Psoas muscle (tissue), 8 donors: ENCODE measurements around the gene SLC37A1. TPM values are rescaled to one million over a fixed set of nuclear protein-coding genes. Genes with fewer than 3 reads are reported as not detected.

ENCODE experiments used
- ATAC-seq, 4 donors: fragments of 200-7000 bp; cut with Tn5 transposase; one replicate each; pipeline ENCODE4 v1.9.1; 2020; ENCODE audit warnings: moderate library complexity in 3 of 4, mild to moderate bottlenecking in 2 of 4
- DNase-seq, 2 donors: peaks; one replicate each; pipeline ENCODE4 v3.0.0-alpha.2; 2020
- H3K27ac ChIP-seq: fragments of 200-600 bp; one replicate; pipeline ENCODE4 v1.8.0; 2022
- H3K27me3 ChIP-seq, 3 donors: fragments of 200-600 bp in 1 of 3; one replicate each; pipeline versions ENCODE4 v1.6.1 to v1.8.0; 2013 to 2022; ENCODE audit warnings: low read length in 2 of 3, mild to moderate bottlenecking in 2 of 3, moderate library complexity in 1 of 3; ENCODE audit not compliant: insufficient read depth in 3 of 3
- H3K36me3 ChIP-seq, 2 donors: fragments of 200-600 bp in 1 of 2; one replicate each; pipeline versions ENCODE4 v1.6.1 to v1.8.0; 2013 to 2022; ENCODE audit warnings: low read depth in 1 of 2, mild to moderate bottlenecking in 1 of 2, moderate library complexity in 1 of 2; ENCODE audit not compliant: insufficient read depth in 1 of 2
- H3K4me1 ChIP-seq: fragments of 200-600 bp; one replicate; pipeline ENCODE4 v1.8.0; 2022
- H3K4me3 ChIP-seq: fragments of 200-600 bp; one replicate; pipeline ENCODE4 v1.8.0; 2022; ENCODE audit warnings: mild to moderate bottlenecking
- H3K9me3 ChIP-seq: fragments of 200-600 bp; one replicate; pipeline ENCODE4 v1.8.0; 2022
- WGBS, 3 donors: extraction: QIAGEN DNeasy Blood & Tissue Kit; methylation state at CpG; one replicate each; pipeline versions ENCODE4 v1.1.6 to v1.1.7; 2013; 5-methylcytosine and 5-hydroxymethylcytosine counted together
- intact Hi-C, 2 donors: fragments of 100-400 bp; cut with DNase I; formaldehyde crosslinking; loops; one replicate each; pipeline versions ENCODE4 v1.11.0 to v1.14.2; 2022
- polyA plus RNA-seq, 3 donors: library from polyadenylated mRNA; stranded (reverse); fragments of 200-250 nt; gene quantifications; one replicate each; pipeline ENCODE4 v1.2.3, GENCODE V29; 2013
- total RNA-seq, 4 donors: library from RNA; stranded (reverse); fragmentation: NEBNext Ultra II Directional in 2 of 4; extraction: Animal tissue kit (Norgen Biotek cat#: 25700) in 2 of 4; gene quantifications; one replicate each; pipeline versions ENCODE4 v1.2.1 to v1.2.4, GENCODE V29; 2021 to 2023
- TF ChIP-seq, protein P1 (sequence below): fragments of 200-600 bp; IDR thresholded peaks from one replicate; pipeline ENCODE4 v1.8.0; 2022; ENCODE audit warnings: antibody characterized with exemption
- donor health status: healthy with polysubstance abuse.
- donor health status: DM: no; HTN: no; CAD: no; lungs with moderate emphysema.
- donor health status: Bipolar disorder and iron deficiency.
- donor health status: healthy.
- donor health status: DM: yes; HTN: yes; CAD: no.
- donor health status: DM: no; HTN: no; CAD: no.
- donor health status: DM: no; HTN: no; CAD: no.
- donor health status: DM: yes; HTN: yes; CAD: no.

SLC37A1 gene
- total and polyA plus RNA-seq, 7 donors, result 1.6 to 18.9 (median 8.0) TPM

GRCh38 chr21:42616941-42617340 is 103.3 kb downstream of the SLC37A1 start:
- Histone ChIP-seq H3K36me3 (no peaks in the 10 kb centered on the region), H3K4me3 (no peak overlapping the region), H3K27me3 (peaks cover 0 to 59% (median 13%) of the 10 kb centered on the region in 3 donors), H3K4me1 (no peaks in the 10 kb centered on the region), H3K27ac (no peak overlapping the region), H3K9me3 (peaks cover 3% of the 10 kb centered on the region)
- no peak for DNase-seq
- intact Hi-C loops, result no loop called here
- 75 to 85% (median 78%) methylated on average over 21 of the region's 21 CpGs for WGBS, 3 donors
- TF ChIP-seq, protein P1, sequence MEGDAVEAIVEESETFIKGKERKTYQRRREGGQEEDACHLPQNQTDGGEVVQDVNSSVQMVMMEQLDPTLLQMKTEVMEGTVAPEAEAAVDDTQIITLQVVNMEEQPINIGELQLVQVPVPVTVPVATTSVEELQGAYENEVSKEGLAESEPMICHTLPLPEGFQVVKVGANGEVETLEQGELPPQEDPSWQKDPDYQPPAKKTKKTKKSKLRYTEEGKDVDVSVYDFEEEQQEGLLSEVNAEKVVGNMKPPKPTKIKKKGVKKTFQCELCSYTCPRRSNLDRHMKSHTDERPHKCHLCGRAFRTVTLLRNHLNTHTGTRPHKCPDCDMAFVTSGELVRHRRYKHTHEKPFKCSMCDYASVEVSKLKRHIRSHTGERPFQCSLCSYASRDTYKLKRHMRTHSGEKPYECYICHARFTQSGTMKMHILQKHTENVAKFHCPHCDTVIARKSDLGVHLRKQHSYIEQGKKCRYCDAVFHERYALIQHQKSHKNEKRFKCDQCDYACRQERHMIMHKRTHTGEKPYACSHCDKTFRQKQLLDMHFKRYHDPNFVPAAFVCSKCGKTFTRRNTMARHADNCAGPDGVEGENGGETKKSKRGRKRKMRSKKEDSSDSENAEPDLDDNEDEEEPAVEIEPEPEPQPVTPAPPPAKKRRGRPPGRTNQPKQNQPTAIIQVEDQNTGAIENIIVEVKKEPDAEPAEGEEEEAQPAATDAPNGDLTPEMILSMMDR, result no peak
- ATAC-seq, result no peak

DNA sequence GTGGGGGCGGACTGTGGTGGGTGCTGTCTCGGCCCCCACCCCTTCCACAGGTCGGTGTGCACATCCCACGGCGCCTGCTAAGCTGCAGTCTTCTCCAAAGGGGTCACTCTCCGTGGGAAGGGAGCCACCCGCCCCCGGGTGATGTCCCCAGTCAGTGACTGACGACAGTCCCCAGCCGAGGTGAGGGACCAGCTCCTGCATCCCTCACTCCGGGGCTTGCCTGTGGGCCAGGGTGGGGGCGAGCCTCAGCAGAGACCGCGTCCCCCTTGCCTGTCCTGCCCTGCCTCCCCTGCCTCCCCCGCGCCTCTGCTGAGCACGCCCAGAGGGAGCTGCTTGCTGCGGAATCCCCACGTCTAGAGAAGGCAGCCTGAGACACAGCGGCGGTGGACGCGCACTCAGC is 103.8 kb downstream of the SLC37A1 start:
- H3K27me3 ChIP-seq, result peaks cover 0 to 64% (median 13%) of the 10 kb centered on the region in 3 donors

DNA sequence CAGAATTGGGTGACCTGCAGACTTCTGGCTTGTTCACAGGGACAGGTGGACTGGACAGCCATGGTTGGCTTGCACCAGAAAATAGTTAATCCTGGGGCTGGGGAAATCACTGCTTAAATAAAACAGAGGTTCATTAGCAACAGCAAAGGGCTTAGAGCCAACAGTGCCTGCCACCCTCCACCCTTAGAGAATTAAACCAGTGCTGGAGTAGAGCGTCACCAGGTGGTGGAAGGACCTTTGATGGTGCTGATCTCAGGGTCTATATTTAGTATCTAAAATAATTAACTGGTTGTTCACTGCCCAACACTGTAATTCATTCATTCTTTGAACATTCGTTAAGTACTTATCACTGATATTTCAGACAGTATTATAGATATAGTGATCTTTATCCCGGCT is 105.1 kb downstream of the SLC37A1 start:
- peaks cover 0 to 71% (median 13%) of the 10 kb centered on the region in 3 donors for H3K27me3 ChIP-seq
- intact Hi-C loops, result no loop called here
- DNase-seq, result no peak
- no peak for ATAC-seq
- TF ChIP-seq, protein P1, result no peak
- WGBS, 3 donors, result 64 to 73% (median 66%) methylated on average over 3 of the region's 3 CpGs
- H3K36me3 ChIP-seq, result no peaks in the 10 kb centered on the region
- H3K4me3 ChIP-seq, result no peak overlapping the region
- H3K4me1 ChIP-seq, result no peaks in the 10 kb centered on the region
- no peak overlapping the region for H3K27ac ChIP-seq
- no peaks in the 10 kb centered on the region for H3K9me3 ChIP-seq

More for the DNA sequence above, 103.8 kb downstream of the SLC37A1 start:
- intact Hi-C loops, result no loop called here
- no peaks in the 10 kb centered on the region for H3K4me1 ChIP-seq
- H3K4me3 ChIP-seq, result no peak overlapping the region
- no peaks in the 10 kb centered on the region for H3K36me3 ChIP-seq
- no peaks in the 10 kb centered on the region for H3K9me3 ChIP-seq
- DNase-seq (no peak), ATAC-seq (no peak)
- TF ChIP-seq, protein P1, result no peak
- WGBS, 3 donors, result 55 to 60% (median 55%) methylated on average over 22 to 23 of the region's 23 CpGs
- H3K27ac ChIP-seq, result no peak overlapping the region

DNA sequence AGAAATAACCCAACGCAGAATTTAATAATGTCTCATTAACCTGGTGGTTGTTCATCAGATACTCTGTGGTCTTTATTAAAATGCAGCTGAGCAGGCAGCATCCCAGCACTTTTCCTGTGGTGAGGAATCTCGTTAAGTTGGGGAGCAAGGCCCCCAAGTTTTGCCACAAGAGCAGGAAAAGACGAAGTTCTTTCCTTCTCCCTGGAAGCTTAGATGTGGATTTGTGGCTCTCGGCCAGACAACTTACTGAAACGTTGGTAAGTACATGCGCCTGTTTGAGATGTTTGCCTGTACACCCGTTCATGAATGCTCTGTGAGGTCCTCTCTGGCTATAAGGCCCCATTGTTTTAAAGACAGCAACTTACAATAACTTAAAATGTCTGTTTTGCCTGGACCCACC is 105.5 kb downstream of the SLC37A1 start:
- WGBS, 3 donors, result 64 to 68% (median 68%) methylated on average over 7 of the region's 7 CpGs
- Histone ChIP-seq H3K27me3 (peaks cover 0 to 71% (median 13%) of the 10 kb centered on the region in 3 donors), H3K4me1 (no peaks in the 10 kb centered on the region), H3K36me3 (no peaks in the 10 kb centered on the region), H3K27ac (no peak overlapping the region), H3K4me3 (no peak overlapping the region), H3K9me3 (no peaks in the 10 kb centered on the region)
- ATAC-seq (no peak), DNase-seq (no peak)
- intact Hi-C loops, result no loop called here
- TF ChIP-seq, protein P1, result no peak

DNA sequence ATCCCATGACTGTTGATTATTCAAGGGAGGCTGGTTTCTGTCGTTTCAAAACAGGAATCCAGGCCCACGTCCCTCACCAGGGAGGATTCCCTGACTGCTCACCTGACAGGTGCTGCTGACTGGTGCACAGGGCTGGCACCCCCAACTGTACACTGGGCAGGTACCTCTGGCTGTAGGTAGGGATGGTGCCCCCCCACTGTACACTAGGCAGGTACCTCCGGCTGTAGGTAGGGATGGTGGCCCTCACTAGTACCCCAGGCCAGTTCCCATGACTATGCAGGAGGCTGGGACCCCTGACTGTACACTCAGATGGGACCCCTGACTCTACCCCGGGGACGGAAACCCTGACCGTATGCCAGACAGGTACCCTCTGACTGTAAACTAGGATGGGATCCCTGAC is 106.2 kb downstream of the SLC37A1 start:
- TF ChIP-seq, protein P1, result no peak
- Histone ChIP-seq H3K36me3 (no peaks in the 10 kb centered on the region), H3K4me1 (no peaks in the 10 kb centered on the region), H3K9me3 (no peaks in the 10 kb centered on the region), H3K27me3 (peaks cover 0 to 71% (median 13%) of the 10 kb centered on the region in 3 donors), H3K4me3 (no peak overlapping the region), H3K27ac (no peak overlapping the region)
- ATAC-seq (no peak), DNase-seq (no peak)
- WGBS, 3 donors, result 85 to 88% (median 85%) methylated on average over 6 of the region's 6 CpGs
- intact Hi-C loops, result no loop called here
